Measurements from ENCODE around the gene BRI3BP.
"Not testable (repeated sequence)": the region's sequence is repeated elsewhere in the genome, so short reads cannot be mapped to it uniquely, and the experiment has no call there.

Gene BRI3BP

GRCh38 chr12:125056306-125056705, 62.9 kb downstream of the BRI3BP start:
- no peak for DNase-seq (ENCODE audit: low spot score)
- TF ChIP-seq CTCF (IDR thresholded peaks at IDR 0.05; ENCODE audit: extremely low read depth, missing control alignments): no peak

- DNase-seq (ENCODE audit: low spot score): no peak
- no peak for TF ChIP-seq CTCF (IDR thresholded peaks at IDR 0.05; ENCODE audit: extremely low read depth, missing control alignments)
These were observed 64.3 kb downstream of the BRI3BP start for GRCh38 chr12:125057708-125058107.

- DNase-seq (ENCODE audit: low spot score): no peak
- TF ChIP-seq CTCF (IDR thresholded peaks at IDR 0.05; ENCODE audit: extremely low read depth, missing control alignments): no peak
These were observed 67.8 kb downstream of the BRI3BP start for GRCh38 chr12:125061229-125061628.

- not testable (repeated sequence) for DNase-seq (ENCODE audit: low spot score)
These were observed 70.1 kb downstream of the BRI3BP start for GRCh38 chr12:125063522-125063921.

GRCh38 chr12:125064492-125064891, 71.0 kb downstream of the BRI3BP start:
- TF ChIP-seq CTCF (IDR thresholded peaks at IDR 0.05; ENCODE audit: extremely low read depth, missing control alignments): no peak
- no peak for DNase-seq (ENCODE audit: low spot score)

- TF ChIP-seq CTCF (IDR thresholded peaks at IDR 0.05; ENCODE audit: extremely low read depth, missing control alignments): no peak
- DNase-seq (ENCODE audit: low spot score): peak; percentile 99
These were observed 71.8 kb downstream of the BRI3BP start, which contains the start of gene AACS for GRCh38 chr12:125065021-125065918. TSS of gene AACS (plus strand) at chr12:125065435. CDS start at chr12:125065585, 150 bp downstream.

GRCh38 chr12:125065919-125066570, 72.6 kb downstream of the BRI3BP start:
- TF ChIP-seq CTCF (IDR thresholded peaks at IDR 0.05; ENCODE audit: extremely low read depth, missing control alignments): no peak
- DNase-seq (ENCODE audit: low spot score): no peak
